ENCODE results near the gene EIF3F. TPM values are rescaled to one million over a fixed set of nuclear protein-coding genes. Genes with fewer than 3 reads are reported as not detected.
"Not testable (repeated sequence)": the region's sequence is repeated elsewhere in the genome, so short reads cannot be mapped to it uniquely, and the experiment has no call there.

The EIF3F gene
- total RNA-seq, 1 donor from 2014 or later, result 155 TPM

GRCh38 chr11:7982582-7983119, 4.5 kb upstream of the EIF3F start:
- ATAC-seq (no peak), DNase-seq (ENCODE audit: missing footprints) (no peak)
- intact Hi-C loops (cut with DNase I), result no loop called here

GRCh38 chr11:7983832-7984590, 3.1 kb upstream of the EIF3F start:
- DNase-seq (ENCODE audit: missing footprints), result no peak
- ATAC-seq, result no peak
- intact Hi-C loops (cut with DNase I), result no loop called here

- not testable (repeated sequence) for ATAC-seq; DNase-seq (ENCODE audit: missing footprints)
- intact Hi-C loops (cut with DNase I), result loop anchor here (2.0 kb wide), 2 partner anchors 95 to 889 kb away; no protein-coding TSS in a partner anchor
Measured at GRCh38 chr11:7987560-7987883, 385 bp downstream of the EIF3F start.

- ATAC-seq (no peak), DNase-seq (ENCODE audit: missing footprints) (no peak)
- intact Hi-C loops (cut with DNase I), result no loop called here
Measured at GRCh38 chr11:7994581-7995278, 7.6 kb downstream of the EIF3F start.

- ATAC-seq (no peak), DNase-seq (ENCODE audit: missing footprints) (no peak)
- intact Hi-C loops (cut with DNase I), result no loop called here
Measured at GRCh38 chr11:7999795-8000194, 12.7 kb downstream of the EIF3F start.

- no peak for DNase-seq (ENCODE audit: missing footprints)
Measured at GRCh38 chr11:8000390-8000789, 13.3 kb downstream of the EIF3F start.

GRCh38 chr11:8002676-8003075, 15.5 kb downstream of the EIF3F start:
- DNase-seq (ENCODE audit: missing footprints) (no peak), ATAC-seq (no peak)
- intact Hi-C loops (cut with DNase I), result no loop called here

More at GRCh38 chr11:8000390-8000789, 13.3 kb downstream of the EIF3F start:
- no peak for ATAC-seq
- intact Hi-C loops (cut with DNase I), result no loop called here

- DNase-seq (ENCODE audit: missing footprints) (no peak), ATAC-seq (no peak)
- intact Hi-C loops (cut with DNase I), result no loop called here
Measured at GRCh38 chr11:8003187-8003586, 16.1 kb downstream of the EIF3F start.

GRCh38 chr11:8004008-8004407, 16.9 kb downstream of the EIF3F start:
- intact Hi-C loops (cut with DNase I), result no loop called here
- DNase-seq (ENCODE audit: missing footprints) (no peak), ATAC-seq (no peak)

GRCh38 chr11:8005556-8005955, 18.4 kb downstream of the EIF3F start:
- intact Hi-C loops (cut with DNase I), result no loop called here
- DNase-seq (ENCODE audit: missing footprints) (no peak), ATAC-seq (no peak)

- intact Hi-C loops (cut with DNase I), result loop anchor here (2.0 kb wide), 1 partner anchor 92 kb away; no protein-coding TSS in a partner anchor
- ATAC-seq, result peak; percentile 86
- DNase-seq (ENCODE audit: missing footprints), result no peak
Measured at GRCh38 chr11:8006349-8006977, 19.3 kb downstream of the EIF3F start.

- DNase-seq (ENCODE audit: missing footprints) (no peak), ATAC-seq (no peak)
- intact Hi-C loops (cut with DNase I), result no loop called here
Measured at GRCh38 chr11:8008212-8008611, 21.1 kb downstream of the EIF3F start.

- intact Hi-C loops (cut with DNase I), result no loop called here
- ATAC-seq (no peak), DNase-seq (ENCODE audit: missing footprints) (no peak)
Measured at GRCh38 chr11:8009856-8010255, 22.7 kb downstream of the EIF3F start.

GRCh38 chr11:8011371-8011770, 24.2 kb downstream of the EIF3F start:
- intact Hi-C loops (cut with DNase I), result no loop called here
- DNase-seq (ENCODE audit: missing footprints) (no peak), ATAC-seq (no peak)

- intact Hi-C loops (cut with DNase I), result no loop called here
- DNase-seq (ENCODE audit: missing footprints) (no peak), ATAC-seq (peak; percentile 15)
Measured at GRCh38 chr11:8011981-8012444, 24.9 kb downstream of the EIF3F start.

- no peak for ATAC-seq
- intact Hi-C loops (cut with DNase I), result no loop called here
- DNase-seq (ENCODE audit: missing footprints), result no peak
Measured at GRCh38 chr11:8013833-8014232, 26.7 kb downstream of the EIF3F start.

GRCh38 chr11:8015753-8016239, 28.7 kb downstream of the EIF3F start:
- intact Hi-C loops (cut with DNase I), result no loop called here

GRCh38 chr11:8016440-8016839, 29.3 kb downstream of the EIF3F start:
- intact Hi-C loops (cut with DNase I), result no loop called here
- ATAC-seq, result no peak
- no peak for DNase-seq (ENCODE audit: missing footprints)

More at GRCh38 chr11:8015753-8016239, 28.7 kb downstream of the EIF3F start:
- ATAC-seq (no peak), DNase-seq (ENCODE audit: missing footprints) (no peak)

- intact Hi-C loops (cut with DNase I), result no loop called here
- DNase-seq (ENCODE audit: missing footprints) (no peak), ATAC-seq (no peak)
Measured at GRCh38 chr11:8017071-8017470, 29.9 kb downstream of the EIF3F start.

All from Right ventricle myocardium inferior (tissue), 1 donor.